ENCODE results near the gene MRPL17. TPM values are rescaled to one million over a fixed set of nuclear protein-coding genes. Genes with fewer than 3 reads are reported as not detected.

MRPL17 gene
- total and polyA plus RNA-seq, 9 of the 15 experiments (the other 6 are each of a cell fraction or from before 2014, with no cell fraction given) = 33.9 to 81.6 (median 43.9) TPM

GRCh38 chr11:6705905-6706535 lies 22.9 kb upstream of the MRPL17 start (continued):
- peak; percentile 82; the same call in 1 of the 2 replicates for TF ChIP-seq PHF21A (IDR thresholded peaks at IDR 0.05; ENCODE audit: borderline replicate concordance, low read depth)

GRCh38 chr11:6703247-6704063 lies 20.3 kb upstream of the MRPL17 start:
- CTCF ChIA-PET (ENCODE audit: low intra/inter-chr PET ratio) = interaction anchor here (0.7 to 2.2 kb wide), 4 partner anchors 52 to 440 kb away, joined by 3 to 18 read pairs (median 12); no protein-coding TSS in a partner anchor
- ATAC-seq = peak; percentile 92
- TF ChIP-seq THAP7 (CRISPR knock-in tag; IDR thresholded peaks at IDR 0.05) = no peak
- peak; percentile 58 for TF ChIP-seq ATF3 (IDR thresholded peaks at IDR 0.05)
- TF ChIP-seq ATF3 (CRISPR knock-in tag; conservative IDR thresholded peaks at IDR 0.05) = no peak
- no peak for TF ChIP-seq ZFP91 (CRISPR knock-in tag; IDR thresholded peaks at IDR 0.05)
- peak; percentile 96 for TF ChIP-seq CEBPB (tag; IDR thresholded peaks at IDR 0.05)
- no peak for TF ChIP-seq PTBP1 (IDR thresholded peaks at IDR 0.05; ENCODE audit: low read depth, low read length)
- TF ChIP-seq PREB (CRISPR knock-in tag; IDR thresholded peaks at IDR 0.05) = no peak
- peak; percentile 71 to 73 for TF ChIP-seq RAD21 (CRISPR knock-in tag; conservative IDR thresholded peaks at IDR 0.05 in 1 of 2, IDR thresholded peaks at IDR 0.05 in 1 of 2)
- TF ChIP-seq NFIC (IDR thresholded peaks at IDR 0.05) = peak; percentile 11; the same call in 1 of the 2 replicates
- TF ChIP-seq IRF9 (tag; IDR thresholded peaks at IDR 0.05) = 0 out of 2 replicates have a peak, but pooled peaks have one; percentile 22

More at GRCh38 chr11:6703247-6704063, 20.3 kb upstream of the MRPL17 start:
- Histone ChIP-seq H3K36me3 (ENCODE audit: control insufficient read depth, insufficient read depth, low read length) (0 out of 3 replicates have a peak, but pooled peaks cover under 1% of the 10 kb centered on the region), H3K9ac (ENCODE audit: insufficient read depth in 1 of 2, low read depth in 2 of 2, low read length in 2 of 2) (no peak overlapping the region), H3K9me1 (ENCODE audit: control insufficient read depth, insufficient read depth, low read length) (no peaks in the 10 kb centered on the region), H3K27ac (ENCODE audit: extremely low read depth, low read depth, low read length) (no peak overlapping the region), H3K27me3 (ENCODE audit: control insufficient read depth in 2 of 2, insufficient read depth in 2 of 2, low read length in 2 of 2) (no peaks in the 10 kb centered on the region), H3K4me3 (no peak overlapping the region), H3K79me2 (ENCODE audit: control insufficient read depth, insufficient read depth, low read length) (no peaks in the 10 kb centered on the region), H2AFZ (ENCODE audit: low read depth, low read length) (no peak overlapping the region), H3K4me2 (ENCODE audit: insufficient read depth, low read length) (no peak overlapping the region), H3K9me3 (replicated peaks; ENCODE audit: control insufficient read depth, insufficient read depth, low read depth, low read length) (no peaks in the 10 kb centered on the region), H4K20me1 (replicated peaks; ENCODE audit: control insufficient read depth, insufficient read depth, low read length) (no peaks in the 10 kb centered on the region), H3K4me1 (replicated peaks in 1 of 2; ENCODE audit: control insufficient read depth in 2 of 2, insufficient read depth in 2 of 2, low read length in 2 of 2) (no peaks in the 10 kb centered on the region)
- POLR2A ChIA-PET = interaction anchor here (0.5 to 1.3 kb wide), 4 partner anchors 9 to 396 kb away, joined by 3 to 5 read pairs (median 3); no protein-coding TSS in a partner anchor
- intact Hi-C loops (cut with micrococcal nuclease) = loop anchor here (1.0 to 5.0 kb wide), 2 partner anchors 261 to 324 kb away; partner anchors contain the start of gene HPX
- in situ Hi-C loops (cut with MboI) = loop anchor here (10.0 kb wide), 1 partner anchor 319 kb away; no protein-coding TSS in a partner anchor
- FAIRE-seq (peak; percentile 80), DNase-seq (ENCODE audit: extremely low read depth in 1 of 4, low spot score in 3 of 4) (peak in 3 of 4 experiments; percentile 20 to 54 (median 48))
- WGBS (ENCODE audit: insufficient coverage, low coverage, missing lambda C conversion rate) = 93% methylated on average over 2 of the region's 2 CpGs
- no TSS peak for BruUV-seq (replicated peaks)

All from K562 (cell line).